AG04450 (cell line): Measurements from ENCODE around the gene BAG1. TPM values are rescaled to one million over a fixed set of nuclear protein-coding genes. Genes with fewer than 3 reads are reported as not detected.

Source experiments
- CTCF ChIA-PET: fragments of 300-600, 350-600 bp; formaldehyde crosslinking; extraction: SDS; loops from one replicate; lab custom pipeline; 2022; ENCODE audit warnings: antibody characterized with exemption, inconsistent platforms; lab: Charles Lee
- POLR2A ChIA-PET: fragments of 350-600 bp; formaldehyde crosslinking; extraction: SDS; loops from one replicate; lab custom pipeline; 2021; ENCODE audit warnings: antibody characterized with exemption, inconsistent platforms; lab: Yijun Ruan, JAX
- DNase-seq: peaks from one replicate; pipeline ENCODE4 v3.0.0-alpha.2; 2011; ENCODE audit warnings: low read depth, low spot score
- H3K27ac ChIP-seq: one replicate; pipeline ENCODE4 v1.5.1; 2012; ENCODE audit warnings: low read depth, low read length, control low read depth
- H3K27me3 ChIP-seq: one replicate; pipeline ENCODE4 v1.6.0; 2012; ENCODE audit warnings: low read length; ENCODE audit not compliant: control insufficient read depth, insufficient read depth
- H3K4me3 ChIP-seq: 2 replicates; pipeline ENCODE4 v1.5.1; 2011; ENCODE audit warnings: mild to moderate bottlenecking, low read depth, low read length, control low read depth
- H3K9me3 ChIP-seq: 2 replicates; pipeline ENCODE4 v1.5.1; 2012; ENCODE audit warnings: low read length; ENCODE audit not compliant: control insufficient read depth, insufficient read depth
- polyA plus RNA-seq: library from polyadenylated mRNA; depleted of rRNA; stranded (reverse); fragments of >200 nt; gene quantifications from 2 replicates; pipeline ENCODE4 v1.2.3, GENCODE V29; 2011
- TF ChIP-seq, protein P1 (sequence below): IDR thresholded peaks from 2 replicates; pipeline ENCODE4 v1.5.1; 2011; ENCODE audit warnings: low read depth, low read length, control low read depth, inconsistent platforms

Gene BAG1
- polyA plus RNA-seq, 1 experiment = 31.7 TPM

DNA sequence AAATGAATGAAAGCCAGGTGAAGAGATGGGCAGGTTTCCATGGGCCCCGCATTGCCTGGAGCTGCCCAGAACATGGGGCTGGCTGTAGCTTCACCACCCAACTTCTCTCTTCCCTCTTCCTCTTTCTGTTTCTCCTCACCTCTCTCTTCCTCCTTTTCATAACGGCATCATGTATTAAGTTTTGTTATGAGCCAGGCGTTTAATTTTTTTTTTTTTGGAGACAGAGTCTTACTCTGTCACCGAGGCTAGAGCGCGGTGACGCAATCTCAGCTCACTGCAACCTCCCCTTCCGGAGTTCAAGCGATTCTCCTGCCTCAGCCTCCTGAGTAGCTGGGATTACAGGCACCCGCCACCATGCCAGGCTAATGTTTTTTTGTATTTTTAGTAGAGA is 37.5 kb downstream of the BAG1 start:
- ChIA-PET CTCF (interaction anchor here (1.0 to 2.6 kb wide), 12 partner anchors 9 to 183 kb away, joined by 3 to 52 read pairs (median 8); partner anchors contain the start of gene B4GALT1), POLR2A (interaction anchor here (0.6 to 1.5 kb wide), 4 partner anchors 66 to 202 kb away, joined by 3 to 9 read pairs (median 4); partner anchors contain the start of gene DNAJA1)
- Histone ChIP-seq H3K4me3 (no peak overlapping the region), H3K27ac (no peak overlapping the region), H3K9me3 (no peaks in the 10 kb centered on the region), H3K27me3 (no peaks in the 10 kb centered on the region)
- DNase-seq = no peak
- TF ChIP-seq, protein P1, sequence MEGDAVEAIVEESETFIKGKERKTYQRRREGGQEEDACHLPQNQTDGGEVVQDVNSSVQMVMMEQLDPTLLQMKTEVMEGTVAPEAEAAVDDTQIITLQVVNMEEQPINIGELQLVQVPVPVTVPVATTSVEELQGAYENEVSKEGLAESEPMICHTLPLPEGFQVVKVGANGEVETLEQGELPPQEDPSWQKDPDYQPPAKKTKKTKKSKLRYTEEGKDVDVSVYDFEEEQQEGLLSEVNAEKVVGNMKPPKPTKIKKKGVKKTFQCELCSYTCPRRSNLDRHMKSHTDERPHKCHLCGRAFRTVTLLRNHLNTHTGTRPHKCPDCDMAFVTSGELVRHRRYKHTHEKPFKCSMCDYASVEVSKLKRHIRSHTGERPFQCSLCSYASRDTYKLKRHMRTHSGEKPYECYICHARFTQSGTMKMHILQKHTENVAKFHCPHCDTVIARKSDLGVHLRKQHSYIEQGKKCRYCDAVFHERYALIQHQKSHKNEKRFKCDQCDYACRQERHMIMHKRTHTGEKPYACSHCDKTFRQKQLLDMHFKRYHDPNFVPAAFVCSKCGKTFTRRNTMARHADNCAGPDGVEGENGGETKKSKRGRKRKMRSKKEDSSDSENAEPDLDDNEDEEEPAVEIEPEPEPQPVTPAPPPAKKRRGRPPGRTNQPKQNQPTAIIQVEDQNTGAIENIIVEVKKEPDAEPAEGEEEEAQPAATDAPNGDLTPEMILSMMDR = no peak

DNA sequence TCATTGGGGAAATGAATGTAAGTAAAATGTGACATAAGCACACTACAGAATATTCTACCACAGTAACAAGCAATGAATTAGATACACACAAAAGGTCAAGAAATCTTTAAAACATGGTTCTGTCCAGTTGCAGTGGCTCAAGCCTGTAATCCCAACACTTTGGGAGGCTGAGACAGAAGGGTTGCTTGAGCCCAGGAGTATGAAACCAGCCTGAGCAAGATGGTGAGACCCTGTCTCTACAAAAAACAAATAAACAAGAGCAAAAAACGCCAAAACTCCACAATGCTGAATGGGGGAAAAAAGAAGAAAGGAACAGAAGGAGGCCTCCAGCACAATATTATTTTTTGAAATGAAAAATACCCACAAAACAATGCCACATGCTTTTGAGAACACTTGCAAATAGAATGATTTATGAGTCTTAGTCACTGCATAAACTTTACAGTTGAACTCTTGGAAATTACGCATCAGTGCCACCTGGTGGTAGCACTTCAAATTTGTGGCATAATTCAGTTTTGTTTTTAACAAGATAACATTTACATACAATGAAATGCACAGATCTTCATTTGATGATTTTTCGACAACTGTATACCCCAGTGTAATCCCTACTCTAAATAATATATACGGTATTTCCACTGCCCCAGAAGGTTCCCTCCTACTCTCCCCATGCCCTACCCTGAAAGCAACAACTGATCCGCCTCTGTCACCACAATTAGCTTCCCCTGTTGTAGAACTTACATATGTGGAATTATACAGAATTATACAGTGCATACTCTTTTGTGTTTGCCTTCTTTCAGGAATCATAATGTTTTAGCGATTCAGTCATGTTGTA is 39.0 kb downstream of the BAG1 start:
- ChIA-PET POLR2A (interaction anchor here (0.8 to 1.5 kb wide), 6 partner anchors 38 to 201 kb away, joined by 3 to 7 read pairs (median 3); partner anchors contain the start of genes BAG1, CHMP5, DNAJA1 and SMU1), CTCF (interaction anchor here (0.5 to 2.6 kb wide), 29 partner anchors 11 to 181 kb away, joined by 3 to 52 read pairs (median 4); partner anchors contain the start of genes B4GALT1 and SMU1)
- DNase-seq = peak; percentile 64
- H3K27me3 ChIP-seq = no peaks in the 10 kb centered on the region
- TF ChIP-seq, protein P1 = peak; percentile 65
- H3K9me3 ChIP-seq = no peaks in the 10 kb centered on the region
- H3K27ac ChIP-seq = no peak overlapping the region
- H3K4me3 ChIP-seq = no peak overlapping the region

DNA sequence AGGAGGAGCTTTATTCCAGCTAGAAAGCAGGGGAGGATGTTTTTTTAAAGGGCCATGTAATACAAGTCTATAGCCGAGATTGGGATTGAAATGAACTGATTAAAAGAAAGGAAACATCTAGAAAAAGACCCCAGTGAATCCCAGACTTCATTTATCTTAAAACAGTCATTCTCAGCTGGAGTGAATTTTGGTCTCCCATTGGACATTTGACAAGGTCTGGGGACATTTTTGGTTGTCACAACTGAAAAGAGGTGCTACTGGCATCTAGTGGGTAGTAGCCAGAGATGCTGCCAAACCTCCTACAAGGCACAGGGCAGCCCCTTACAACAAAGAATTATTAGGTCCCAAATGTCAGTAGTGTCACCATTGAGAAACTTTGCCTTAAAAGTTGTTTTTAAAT is 40.8 kb downstream of the BAG1 start:
- no peaks in the 10 kb centered on the region for H3K9me3 ChIP-seq
- POLR2A ChIA-PET = interaction anchor here (0.7 kb wide), 1 partner anchor 62 kb away, joined by 8 read pairs; no protein-coding TSS in a partner anchor
- H3K27ac ChIP-seq = no peak overlapping the region
- TF ChIP-seq, protein P1 = 0 out of 2 replicates have a peak, but pooled peaks have one; percentile 2
- CTCF ChIA-PET = interaction anchor here (0.7 to 1.1 kb wide), 6 partner anchors 10 to 645 kb away, joined by 3 to 5 read pairs (median 3); no protein-coding TSS in a partner anchor
- H3K27me3 ChIP-seq = no peaks in the 10 kb centered on the region
- H3K4me3 ChIP-seq = no peak overlapping the region
- DNase-seq = no peak

DNA sequence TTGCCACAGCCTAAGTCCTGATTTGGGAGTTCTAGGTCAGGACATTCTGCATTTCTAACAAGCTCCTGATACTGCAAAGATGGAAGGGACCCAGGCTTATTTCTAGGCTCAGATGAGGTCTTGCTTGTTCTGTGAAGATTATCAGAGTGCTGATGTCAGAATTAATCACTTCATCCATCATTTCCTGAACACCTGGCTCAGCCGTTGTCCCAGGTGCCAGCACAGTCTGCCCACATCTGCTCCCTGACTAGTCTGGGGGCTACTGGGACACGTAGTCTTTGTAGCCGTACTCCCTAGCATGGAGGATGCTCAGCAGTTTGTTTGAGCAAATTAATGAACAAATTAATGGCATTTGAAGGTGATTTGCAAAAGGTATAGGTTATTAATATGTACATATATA is 42.5 kb downstream of the BAG1 start:
- Histone ChIP-seq H3K4me3 (no peak overlapping the region), H3K9me3 (no peaks in the 10 kb centered on the region), H3K27me3 (peaks cover 4% of the 10 kb centered on the region), H3K27ac (no peak overlapping the region)
- TF ChIP-seq, protein P1 = no peak
- no peak for DNase-seq
- POLR2A ChIA-PET = interaction anchor here (1.0 kb wide), 1 partner anchor 82 kb away, joined by 3 read pairs; no protein-coding TSS in a partner anchor
- CTCF ChIA-PET = no interaction called here

DNA sequence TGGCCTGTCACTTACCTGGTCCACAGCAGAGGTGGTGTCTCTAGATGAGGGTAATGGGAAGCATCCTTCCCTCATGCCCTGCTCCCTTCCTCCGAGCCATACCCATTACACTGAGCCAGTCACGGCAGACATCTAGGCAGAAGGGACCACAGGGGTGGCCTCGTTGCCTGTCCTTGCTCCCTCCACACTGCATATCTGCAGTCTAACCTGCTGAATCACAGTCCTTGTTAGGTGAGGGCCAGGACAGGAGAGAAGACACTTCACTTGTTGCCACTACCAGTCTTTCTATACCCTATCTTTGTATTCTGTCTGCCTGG is 43.0 kb downstream of the BAG1 start:
- ChIA-PET POLR2A (interaction anchor here (1.0 kb wide), 1 partner anchor 82 kb away, joined by 3 read pairs; no protein-coding TSS in a partner anchor), CTCF (no interaction called here)
- DNase-seq = no peak
- Histone ChIP-seq H3K4me3 (no peak overlapping the region), H3K27me3 (peaks cover 7% of the 10 kb centered on the region), H3K27ac (no peak overlapping the region), H3K9me3 (no peaks in the 10 kb centered on the region)
- TF ChIP-seq, protein P1 = no peak
